Stimulated activated CD4-positive, alpha-beta T cell treated with anti-CD3 and anti-CD28 coated beads, Interleukin-15, amount 100 ng/mL, for 48 hours (primary cell): ENCODE measurements around the gene THRAP3.
"Not testable (repeated sequence)": the region's sequence is repeated elsewhere in the genome, so short reads cannot be mapped to it uniquely, and the experiment has no call there.

ENCODE experiments used
- DNase-seq, 2 donors: peaks; one replicate each; pipeline ENCODE4 v3.0.0-alpha.2; 2020; ENCODE audit warnings: low read depth in 2 of 2

Gene THRAP3

DNA sequence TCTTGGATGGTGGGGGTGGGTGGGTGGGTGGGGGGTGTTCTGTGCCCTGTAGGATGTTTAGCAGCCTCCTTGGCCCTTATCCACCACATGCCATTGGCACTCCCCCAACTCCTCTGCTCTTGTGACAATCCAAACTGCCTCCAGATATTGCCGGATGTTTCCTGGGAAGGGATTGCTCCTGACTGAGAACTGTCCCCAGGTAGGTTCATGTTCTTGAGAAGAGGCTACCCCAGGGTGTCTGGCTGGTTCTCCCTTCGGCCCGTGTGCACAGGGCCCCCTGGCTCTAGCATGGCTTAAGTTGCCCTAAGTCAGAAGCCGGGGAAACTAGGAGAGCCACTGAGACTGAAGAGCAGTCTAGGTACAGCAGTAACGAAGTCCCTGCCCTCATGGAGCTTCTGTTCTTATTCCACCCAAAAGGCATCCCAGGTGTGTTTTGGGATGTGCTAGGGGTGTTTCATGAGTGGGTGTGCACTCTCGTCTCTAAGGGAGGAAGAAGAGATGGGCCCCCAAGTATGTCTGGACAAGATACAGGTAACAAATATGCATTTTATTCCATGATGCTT lies 19.8 kb upstream of the THRAP3 start:
- DNase-seq, result no peak

DNA sequence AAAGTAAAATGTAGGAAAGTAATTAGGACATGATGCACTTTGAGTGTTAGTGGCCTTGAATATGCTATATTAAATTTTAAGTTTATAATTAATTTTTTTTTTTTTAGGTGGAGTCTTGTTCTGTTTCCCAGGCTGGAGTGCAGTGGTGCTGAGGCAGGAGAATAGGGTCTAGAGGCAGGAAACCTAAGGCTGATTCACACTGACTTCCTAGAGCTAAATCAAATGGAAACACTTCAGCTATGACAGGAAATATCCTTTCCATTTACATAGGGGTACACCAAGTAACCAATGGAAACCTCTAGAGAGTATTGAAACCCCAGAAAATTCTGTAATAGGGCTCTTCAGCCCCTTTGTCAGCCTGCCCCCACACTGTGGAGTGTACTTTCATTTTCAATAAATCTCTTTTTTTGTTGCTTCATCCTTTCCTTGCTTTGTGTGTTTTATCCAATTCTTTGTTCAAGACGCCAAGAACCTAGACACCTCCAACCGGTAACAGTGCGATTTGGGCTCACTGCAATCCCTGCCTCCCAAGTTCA lies 17.9 kb upstream of the THRAP3 start:
- DNase-seq, result no peak

DNA sequence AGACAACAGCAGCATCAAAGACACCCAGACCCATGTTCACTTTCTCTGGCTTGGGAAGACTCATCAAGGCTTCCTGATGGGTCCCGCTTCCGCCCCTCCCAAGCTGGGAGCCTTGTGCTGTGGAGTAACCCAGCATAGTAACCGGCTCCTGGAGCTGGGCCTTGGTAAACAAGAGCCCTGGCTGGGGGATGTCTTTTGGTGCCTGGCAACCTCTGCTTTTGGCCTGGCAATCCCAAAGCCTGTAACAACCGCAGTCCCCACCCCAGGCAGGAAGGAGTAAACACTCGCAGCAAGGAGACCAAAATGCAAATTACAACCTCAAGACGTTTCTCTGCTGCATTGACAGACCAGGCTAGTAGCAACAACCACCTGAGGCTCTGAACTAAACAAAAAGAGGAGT lies 16.9 kb upstream of the THRAP3 start:
- no peak for DNase-seq

DNA sequence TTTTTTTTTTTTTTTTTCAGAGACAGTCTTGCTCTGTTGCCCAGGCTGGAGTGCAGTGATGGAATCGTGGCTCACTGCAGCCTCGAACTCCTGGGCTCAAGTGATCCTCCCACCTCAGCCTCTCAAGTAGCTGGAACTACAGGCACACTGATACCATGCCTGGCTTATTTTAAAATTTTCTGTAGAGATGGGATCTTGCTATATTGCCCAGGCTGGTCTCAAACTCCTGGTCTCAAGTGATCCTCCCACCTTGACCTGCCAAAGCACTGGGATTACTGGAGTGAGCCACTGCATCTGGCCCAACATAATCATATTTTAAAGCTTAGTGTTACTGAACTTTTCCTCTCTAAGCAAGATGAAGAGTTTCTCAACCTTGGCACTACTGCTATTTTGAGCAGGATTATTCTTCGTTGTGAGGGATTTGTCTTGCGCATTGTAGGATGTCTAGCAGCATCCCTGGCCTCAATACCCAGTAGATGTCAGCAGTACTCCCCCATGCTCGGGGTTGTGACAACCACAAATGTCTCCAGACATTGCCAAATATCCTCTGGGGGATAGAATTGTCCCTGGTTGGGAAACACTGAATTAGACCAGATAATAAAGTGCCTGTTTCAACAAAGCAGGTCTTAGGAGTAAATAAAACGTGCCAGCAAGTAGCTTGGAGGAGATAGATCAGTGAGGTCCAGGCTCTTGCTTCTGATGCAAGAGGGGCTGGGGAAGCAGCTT lies 15.1 kb upstream of the THRAP3 start:
- DNase-seq, result no peak

DNA sequence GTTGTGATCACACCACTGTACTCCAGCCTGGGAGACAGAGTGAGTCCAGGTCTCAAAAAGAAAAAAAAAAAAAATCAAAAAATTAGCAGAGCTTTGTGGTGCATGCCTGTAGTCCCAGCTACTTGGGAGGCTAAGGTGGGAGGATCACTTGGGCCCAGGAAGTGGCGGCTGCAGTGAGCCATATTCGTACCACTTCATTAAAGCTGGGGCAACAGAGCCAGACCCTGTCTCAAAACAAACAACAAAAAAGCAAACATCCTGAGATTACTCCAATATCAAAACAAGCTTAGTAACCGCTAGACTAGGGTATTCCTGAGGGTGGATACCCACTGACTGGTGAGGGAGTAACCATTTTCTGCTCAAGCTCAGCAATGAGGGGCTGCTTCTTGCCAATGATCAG lies 12.9 kb upstream of the THRAP3 start:
- no peak for DNase-seq

DNA sequence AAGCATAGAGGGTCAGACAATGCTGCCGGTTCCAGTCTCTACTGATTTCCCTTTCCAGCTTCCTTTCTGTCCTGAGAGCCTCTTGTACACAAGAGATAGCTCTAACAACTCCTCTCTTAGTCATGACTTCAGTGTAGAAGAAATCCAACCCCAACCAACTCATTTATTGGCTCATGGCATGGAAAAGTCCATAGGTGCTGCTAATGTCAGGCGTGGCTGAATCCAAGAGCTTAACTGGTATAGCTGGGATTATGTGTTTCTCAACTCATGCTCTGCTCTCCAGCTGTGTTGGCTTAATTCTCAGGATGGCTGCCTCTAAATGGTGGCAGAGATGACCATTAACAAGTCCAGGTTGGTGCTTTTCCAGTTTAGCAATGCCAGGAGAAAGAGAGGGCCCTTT lies 12.4 kb upstream of the THRAP3 start:
- DNase-seq, result no peak

DNA sequence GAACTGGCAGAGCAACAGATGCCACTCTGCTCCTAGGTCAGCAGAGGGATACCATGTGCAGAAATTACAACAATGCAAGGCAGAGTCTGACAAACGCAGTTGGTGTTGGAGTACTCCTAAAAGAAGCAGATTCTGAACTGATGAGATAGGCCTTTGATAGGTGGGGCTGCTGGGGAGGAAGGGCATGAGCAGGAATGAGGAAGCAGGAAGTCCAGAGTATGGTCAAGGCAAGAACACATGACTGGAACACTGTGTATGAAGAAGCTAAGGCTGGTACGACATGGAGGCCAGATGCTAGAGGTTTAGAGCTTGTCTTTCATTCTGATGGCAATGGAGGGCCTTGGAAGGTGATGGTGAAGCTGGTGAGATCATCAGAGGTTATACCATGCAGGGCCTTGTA lies 11.5 kb upstream of the THRAP3 start:
- no peak for DNase-seq

DNA sequence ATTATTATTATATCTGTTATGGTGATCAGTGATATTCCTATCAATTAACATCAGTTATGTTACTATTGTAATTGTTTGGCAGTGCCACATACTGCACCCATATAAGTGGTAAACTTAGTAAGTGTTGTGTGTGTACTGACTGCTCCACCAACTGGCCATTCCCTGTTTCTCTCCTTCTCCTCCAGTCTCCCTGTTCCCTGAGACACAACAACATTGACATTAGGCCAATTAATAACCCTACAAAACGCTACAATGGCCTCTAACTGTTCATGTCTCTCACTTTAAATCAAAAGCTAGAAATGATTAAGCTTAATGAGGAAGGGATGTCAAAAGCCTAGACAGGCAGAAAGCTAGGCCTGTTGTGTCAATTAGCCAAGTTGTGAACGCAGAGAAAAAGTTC lies 6.6 kb upstream of the THRAP3 start:
- DNase-seq, result no peak

DNA sequence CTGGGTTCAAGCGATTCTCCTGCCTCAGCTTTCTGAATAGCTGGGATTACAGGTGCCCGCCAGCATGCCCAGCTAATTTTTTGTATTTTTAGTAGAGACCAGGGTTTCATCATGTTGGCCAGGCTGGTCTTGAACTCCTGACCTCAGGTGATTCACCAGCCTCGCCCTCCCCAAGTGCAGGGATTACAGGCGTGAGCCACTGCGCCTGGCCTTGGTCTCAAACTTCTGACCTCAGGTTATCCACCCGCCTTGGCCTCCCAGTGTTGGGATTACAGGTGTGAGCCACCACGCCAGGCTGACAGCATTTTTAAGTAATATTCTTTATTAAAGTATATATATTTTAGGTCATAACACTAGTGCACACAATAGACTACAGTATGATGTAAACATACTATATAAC lies 2.3 kb upstream of the THRAP3 start:
- DNase-seq, result not testable (repeated sequence)

DNA sequence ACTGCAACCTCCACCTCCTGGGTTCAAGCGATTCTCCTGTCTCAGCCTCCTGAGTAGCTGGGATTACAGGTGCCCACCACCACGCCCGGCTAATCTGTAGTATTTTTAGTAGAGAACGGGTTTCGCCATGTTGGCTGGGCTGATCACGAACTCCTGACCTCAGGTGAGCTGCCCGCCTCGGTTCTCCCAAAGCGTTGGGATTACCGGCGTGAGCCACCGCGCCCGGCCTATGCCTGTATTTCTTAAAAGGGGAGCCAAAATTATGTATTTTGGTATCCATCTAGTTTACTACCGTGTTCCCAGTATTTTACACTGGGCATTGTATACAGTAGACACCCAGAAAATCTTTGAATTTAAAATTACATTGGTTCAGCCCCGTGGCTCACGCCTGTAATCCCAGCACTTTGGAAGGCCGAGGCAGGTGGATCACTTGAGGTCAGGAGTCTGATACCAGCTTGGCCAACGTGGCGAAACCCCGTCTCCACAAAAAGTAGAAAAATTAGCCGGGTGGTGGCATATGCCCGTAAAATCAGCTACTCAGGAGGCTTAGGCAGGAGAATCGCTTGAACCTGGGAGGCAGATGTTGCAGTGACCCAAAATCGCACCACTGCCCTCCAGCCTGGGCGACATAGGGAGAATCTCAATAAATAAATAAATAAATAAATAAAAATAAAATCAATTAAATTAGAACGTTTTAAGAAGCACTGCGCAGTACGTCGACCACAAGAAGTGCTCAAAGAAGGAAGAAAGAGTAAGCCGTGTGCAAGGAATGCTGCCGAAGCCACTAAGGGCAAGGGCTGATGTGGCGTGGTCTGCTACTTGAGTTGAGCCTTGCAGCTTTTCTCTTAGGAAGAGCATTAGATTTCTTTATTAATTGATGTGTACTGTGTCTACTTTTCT lies 1.5 kb upstream of the THRAP3 start:
- no peak for DNase-seq

DNA sequence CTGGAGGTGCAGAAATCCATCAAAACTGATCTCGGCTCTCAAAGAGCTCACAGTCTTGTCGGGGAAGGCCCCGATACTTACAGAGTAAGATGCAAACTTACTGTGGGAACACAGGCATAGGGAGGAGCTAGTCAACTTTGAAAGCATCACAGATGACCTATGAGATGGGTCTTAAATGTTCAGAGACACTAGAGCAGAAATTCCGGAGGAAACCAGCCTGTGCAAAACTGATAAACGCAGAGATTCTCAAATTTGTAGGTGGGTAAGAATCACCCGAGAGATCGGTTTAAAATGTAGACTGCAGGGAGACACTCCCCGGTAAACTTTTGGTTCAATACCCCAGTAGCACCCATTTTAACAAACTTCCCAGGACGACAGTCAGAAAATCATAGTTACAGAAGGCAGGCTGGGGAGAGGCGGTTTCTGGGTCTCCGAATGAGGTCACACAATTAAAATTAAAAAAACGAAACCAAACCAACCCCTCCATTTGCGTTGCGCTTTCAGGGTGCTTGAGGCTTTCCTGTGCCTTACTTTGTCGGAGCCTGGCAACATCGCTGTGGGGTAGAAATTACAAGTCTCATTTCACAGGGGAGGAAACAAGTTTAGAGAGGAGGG lies 755 bp upstream of the THRAP3 start:
- DNase-seq, result peak; percentile 4 to 6

DNA sequence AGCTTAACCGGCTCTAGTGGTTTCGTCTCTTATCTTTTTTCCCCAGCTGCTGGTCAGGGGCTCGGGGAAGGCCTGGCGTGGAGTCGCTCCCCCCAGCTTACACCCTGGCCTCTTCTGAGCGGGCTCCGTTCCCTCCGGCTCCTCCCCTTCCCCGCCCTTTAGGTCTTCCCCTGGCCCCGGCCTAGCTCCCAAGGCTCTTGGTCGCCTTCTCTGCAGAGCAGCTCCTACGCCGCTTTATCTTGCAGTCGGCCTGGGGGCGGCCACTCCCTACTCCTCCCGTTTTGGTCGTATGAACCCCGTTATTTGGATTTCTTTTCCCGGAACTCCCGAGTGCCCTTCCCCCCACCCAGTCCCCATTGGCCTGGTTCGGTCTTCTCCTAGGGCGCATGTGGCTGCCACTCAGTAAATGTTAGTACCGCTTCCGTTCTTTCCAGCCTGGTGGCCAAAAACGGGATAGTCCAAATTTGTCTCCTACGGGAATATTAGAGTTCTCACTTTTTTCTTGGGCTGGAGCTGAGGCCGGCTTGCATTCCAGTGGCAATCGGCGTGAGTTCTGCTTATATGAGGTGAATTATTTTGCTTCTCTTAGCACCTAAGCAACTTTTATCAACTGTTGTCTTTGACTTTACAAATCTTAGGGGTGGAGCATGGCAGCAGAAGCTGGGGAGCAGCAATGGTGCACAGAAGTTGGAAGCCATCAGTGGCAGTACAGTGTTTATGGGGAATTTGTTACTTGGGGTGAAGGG lies 467 bp downstream of the THRAP3 start:
- peak in 1 of 2 donors; percentile 71 for DNase-seq

DNA sequence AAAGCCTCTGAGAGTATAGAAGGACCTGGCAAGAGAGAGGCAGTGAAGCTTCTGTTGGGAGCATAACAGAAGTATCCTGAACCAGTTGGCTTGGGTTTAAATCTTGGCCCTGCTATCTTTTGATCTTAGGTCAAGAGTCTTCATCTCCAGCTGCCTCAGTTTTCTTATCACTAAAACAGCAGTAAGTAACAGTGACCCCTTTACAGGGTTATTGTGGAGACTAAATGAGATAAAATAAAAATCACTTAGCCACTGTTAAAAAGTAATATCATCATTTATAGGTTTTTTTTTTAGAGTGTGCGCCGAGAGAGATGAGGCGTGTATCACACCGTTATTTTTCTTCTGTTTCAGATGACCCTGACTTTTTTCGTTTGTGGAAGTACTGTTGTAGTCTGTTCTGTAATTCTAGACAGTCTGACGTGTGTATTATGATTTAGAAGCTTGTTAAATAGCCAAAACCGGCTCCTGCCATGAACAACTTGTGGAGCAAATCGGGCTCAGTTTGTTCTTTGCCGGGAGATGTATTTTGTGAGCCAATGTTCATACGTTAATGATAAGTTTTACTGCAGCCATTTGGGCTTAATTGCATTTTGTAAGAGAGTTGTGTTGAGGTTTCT lies 1.1 kb downstream of the THRAP3 start:
- no peak for DNase-seq

DNA sequence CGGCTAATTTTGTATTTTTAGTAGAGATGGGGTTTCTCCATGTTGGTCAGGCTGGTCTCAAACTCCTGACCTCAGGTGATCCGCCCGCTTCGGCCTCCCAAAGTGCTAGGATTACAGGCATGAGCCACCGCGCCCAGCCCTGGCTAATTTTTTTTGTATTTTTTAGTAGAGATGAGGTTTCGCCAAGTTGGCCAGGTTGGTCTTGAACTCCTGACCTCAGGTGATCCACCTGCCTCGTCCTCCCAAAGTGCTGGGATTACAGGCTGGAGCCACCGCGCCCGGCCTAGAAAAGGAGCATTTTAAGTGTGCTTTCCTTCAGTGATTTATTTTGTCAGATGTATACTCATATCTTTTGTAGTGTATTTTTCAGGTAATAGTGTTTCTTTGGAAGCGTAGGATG lies 6.0 kb downstream of the THRAP3 start:
- DNase-seq, result not testable (repeated sequence)

DNA sequence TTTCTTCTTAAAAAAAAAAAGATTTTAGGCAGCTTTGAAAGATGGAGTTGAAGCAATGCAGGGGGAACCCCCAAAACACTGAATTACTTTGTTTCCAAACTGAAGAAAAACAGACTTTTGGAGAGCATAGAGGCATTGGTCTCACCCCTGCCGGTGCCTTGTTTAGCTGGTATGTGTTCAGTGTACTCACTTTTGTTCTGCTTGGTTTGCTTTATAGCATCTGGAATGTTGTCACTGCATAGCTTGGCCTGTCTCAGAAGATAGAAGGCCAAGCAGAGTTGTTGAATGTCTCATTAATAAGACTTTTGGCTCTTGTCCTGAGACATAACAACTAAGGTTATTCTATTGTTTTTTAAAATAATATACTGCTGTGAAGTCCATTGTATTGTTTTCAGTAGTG lies 6.9 kb downstream of the THRAP3 start:
- no peak for DNase-seq

DNA sequence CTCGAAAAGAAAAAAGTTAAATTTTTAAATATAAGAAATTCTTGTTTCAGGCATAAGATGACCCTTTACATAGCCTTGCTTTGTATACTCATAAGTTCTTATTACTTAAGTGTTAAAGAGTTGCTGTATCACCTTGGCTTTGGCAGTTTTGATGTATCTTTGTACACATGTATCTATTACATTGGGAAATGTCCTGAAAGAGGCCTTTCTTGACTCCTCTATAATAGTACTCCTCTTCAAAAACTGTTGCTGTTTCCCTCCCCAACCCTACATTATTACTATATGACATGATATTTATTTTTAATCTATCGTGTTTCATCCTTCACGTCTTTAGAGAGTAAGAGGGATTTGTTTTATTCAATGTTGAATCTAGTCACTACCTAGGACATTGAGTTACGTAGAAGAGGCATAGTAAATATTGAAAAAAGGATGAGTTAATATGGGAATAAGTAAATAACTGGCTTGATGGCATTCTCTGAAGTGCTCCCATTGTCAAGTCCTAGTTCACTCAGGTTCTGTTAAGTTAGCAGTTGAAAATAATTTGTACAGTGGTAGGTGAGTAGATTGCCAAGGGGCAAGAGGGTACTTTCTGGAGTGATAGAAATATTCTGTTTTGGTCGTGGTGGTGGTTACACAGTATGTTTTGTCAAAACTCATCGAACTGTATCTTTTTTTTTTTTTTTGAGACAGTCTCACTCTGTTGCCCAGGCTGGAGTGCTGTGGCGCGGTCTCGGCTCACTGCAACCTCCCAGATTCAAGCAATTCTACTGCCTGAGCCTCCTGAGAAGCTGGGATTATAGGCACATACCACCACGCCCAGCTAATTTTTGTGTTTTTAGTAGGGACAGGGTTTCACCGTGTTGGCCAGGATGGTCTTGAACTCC lies 8.2 kb downstream of the THRAP3 start:
- no peak for DNase-seq

DNA sequence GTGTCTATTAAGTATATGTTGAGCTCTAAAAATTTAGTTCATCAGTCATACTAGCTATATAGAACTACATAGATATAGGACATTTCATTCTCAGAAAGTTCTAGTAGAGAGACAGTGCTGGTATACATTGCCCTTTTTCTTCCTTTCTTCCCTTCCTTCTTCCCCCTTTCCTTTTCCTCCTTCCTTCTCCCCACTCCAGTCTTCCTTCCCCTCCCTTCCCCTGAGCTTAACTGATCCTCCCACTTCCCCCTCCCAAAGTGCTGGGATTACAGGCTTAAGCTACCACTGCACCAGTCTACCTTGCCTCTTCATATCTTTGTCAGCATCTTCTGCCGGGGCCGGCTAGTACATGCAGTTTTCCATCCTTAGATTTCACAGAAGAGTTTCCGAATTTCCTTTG lies 12.1 kb downstream of the THRAP3 start:
- DNase-seq, result no peak

DNA sequence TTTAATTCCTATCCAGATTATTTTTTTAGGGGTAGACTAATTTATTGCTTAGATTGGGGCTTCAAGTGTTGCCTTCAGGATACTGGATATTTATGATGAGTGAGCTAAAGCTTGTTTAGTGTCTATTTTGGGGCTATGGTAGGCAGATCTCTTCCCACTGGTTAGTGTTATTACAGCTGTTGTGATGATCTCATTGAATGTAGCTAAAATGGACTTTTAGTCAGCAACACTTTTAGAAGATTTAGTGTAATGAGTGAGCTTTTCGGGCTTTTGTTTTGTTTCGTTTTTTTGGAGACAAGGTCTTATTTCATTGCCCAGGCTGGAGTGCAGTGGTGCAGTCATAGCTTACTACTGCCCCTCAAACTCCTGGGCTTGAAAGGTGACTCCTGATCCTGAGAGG lies 14.2 kb downstream of the THRAP3 start:
- no peak for DNase-seq

DNA sequence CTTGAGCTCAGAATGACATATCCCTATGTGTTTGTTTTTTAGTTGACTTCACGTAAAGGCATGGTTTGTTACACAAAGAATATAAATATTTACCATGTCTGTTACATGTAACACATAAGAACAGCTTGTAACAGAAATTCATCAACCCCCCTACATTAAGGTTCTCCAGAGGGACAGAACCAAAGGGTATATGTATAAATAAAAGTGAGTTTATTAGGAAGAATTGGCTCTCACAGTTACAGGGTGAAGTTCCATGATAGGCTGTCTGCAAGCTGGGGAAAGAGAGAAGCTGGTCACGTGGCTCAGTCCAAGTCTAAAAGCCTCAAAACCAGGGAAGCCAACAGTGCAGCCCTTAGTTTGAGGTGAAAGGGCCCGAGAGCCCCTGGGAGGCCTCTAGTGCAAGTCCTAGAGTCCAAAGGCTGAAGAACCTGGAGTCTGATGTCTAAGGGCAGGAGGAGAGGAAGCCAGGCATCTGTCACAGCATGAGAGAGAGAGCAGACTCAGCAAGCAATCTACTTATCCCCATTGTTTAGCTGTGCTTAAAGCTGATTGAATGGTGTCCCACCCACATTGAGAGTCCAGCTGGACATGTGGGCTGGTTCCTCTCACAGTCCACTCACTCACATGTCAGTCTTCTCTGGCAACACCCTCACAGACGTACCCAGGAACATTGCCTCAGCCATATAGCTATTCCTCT lies 15.8 kb downstream of the THRAP3 start:
- DNase-seq, result no peak
